K562 (cell line): ENCODE measurements around the gene CBX2. TPM values are rescaled to one million over a fixed set of nuclear protein-coding genes. Genes with fewer than 3 reads are reported as not detected.

Experiments used
- ARID3B ChIP-seq: fragments of 250-450 bp; sonication (Bioruptor Pico); IDR thresholded peaks from 2 replicates; pipeline ENCODE4 v1.4.0; 2020; ENCODE audit warnings: borderline replicate concordance
- CXXC5 ChIP-seq: fragments of 250-450 bp; sonication (Bioruptor Pico); IDR thresholded peaks from 2 replicates; pipeline ENCODE4 v1.8.0; 2022; ENCODE audit warnings: inconsistent platforms, mild to moderate bottlenecking, moderate library complexity
- ERF ChIP-seq: fragments of 450-650 bp; formaldehyde crosslinking; IDR thresholded peaks from 2 replicates; pipeline ENCODE4 v1.4.0; 2020; ENCODE audit warnings: mild to moderate bottlenecking, mixed read lengths
- MAX ChIP-seq: sonication (generic); formaldehyde crosslinking; IDR thresholded peaks from 2 replicates; pipeline ENCODE4 v1.9.0; 2022; ENCODE audit warnings: mild to moderate bottlenecking, missing genetic modification reagents
- MECOM ChIP-seq: fragments of 250-450 bp; sonication (Bioruptor Pico); IDR thresholded peaks from 2 replicates; pipeline ENCODE4 v1.8.0; 2022; ENCODE audit warnings: inconsistent platforms
- NCOA1 ChIP-seq: fragments of 450-650 bp; IDR thresholded peaks from 2 replicates; pipeline ENCODE4 v1.6.1; 2016; ENCODE audit warnings: low read depth
- POLR2A ChIP-seq: fragments of 450-650 bp; conservative IDR thresholded peaks from 2 replicates; pipeline ENCODE4 v1.6.1; 2016
- POLR2AphosphoS2 ChIP-seq: IDR thresholded peaks from 2 replicates; pipeline ENCODE4 v1.6.1; 2012; ENCODE audit warnings: low read length, improper control_type of control experiment
- PPARD ChIP-seq: fragments of 250-450 bp; sonication (Bioruptor Pico); IDR thresholded peaks from 2 replicates; pipeline ENCODE4 v1.8.0; 2022; ENCODE audit warnings: inconsistent platforms, mild to moderate bottlenecking, moderate library complexity
- PTTG1 ChIP-seq: fragments of 450-650 bp; IDR thresholded peaks from 2 replicates; pipeline ENCODE4 v1.6.1; 2016; ENCODE audit warnings: low read depth, mild to moderate bottlenecking, missing genetic modification characterization, missing compliant biosample characterization
- PYGO2 ChIP-seq: fragments of 450-650 bp; IDR thresholded peaks from 2 replicates; pipeline ENCODE4 v1.6.1; 2016; ENCODE audit warnings: mild to moderate bottlenecking, missing genetic modification characterization, moderate library complexity, missing compliant biosample characterization
- RAD51 ChIP-seq: fragments of 450-650 bp; IDR thresholded peaks from 2 replicates; pipeline ENCODE4 v1.7.1; 2016; ENCODE audit warnings: low read depth, mild to moderate bottlenecking, borderline replicate concordance
- RBM25 ChIP-seq: fragments of 200-400 bp; formaldehyde crosslinking; IDR thresholded peaks from 2 replicates; pipeline ENCODE4 v1.6.1; 2018; ENCODE audit warnings: low read length, low read depth, moderate library complexity; ENCODE audit not compliant: severe bottlenecking
- RCOR1 ChIP-seq, 2 experiments: IDR thresholded peaks; 2 replicates each; pipeline ENCODE4 v1.6.1; 2012; ENCODE audit warnings: low read depth in 2 of 2, low read length in 2 of 2, borderline replicate concordance in 1 of 2, improper control_type of control experiment in 1 of 2
- SMAD2 ChIP-seq: fragments of 150-350 bp; IDR thresholded peaks from 2 replicates; pipeline ENCODE4 v1.6.1; 2014; ENCODE audit warnings: low read depth, mild to moderate bottlenecking, low read length
- SNAPC5 ChIP-seq: fragments of 250-450 bp; sonication (Bioruptor Pico); IDR thresholded peaks from 2 replicates; pipeline ENCODE4 v1.8.0; 2021; ENCODE audit warnings: moderate library complexity, mild to moderate bottlenecking, inconsistent platforms
- SRF ChIP-seq, 2 experiments: fragments of 250-450, 450-650 bp in 1 of 2; sonication (Bioruptor Pico) in 1 of 2; sonication (generic) in 1 of 2; formaldehyde crosslinking; IDR thresholded peaks; 2 replicates each; pipeline versions ENCODE4 v1.5.0 to v1.5.1; 2020 to 2022; ENCODE audit warnings: mild to moderate bottlenecking in 1 of 2, missing genetic modification reagents in 1 of 2
- TAF15 ChIP-seq: fragments of 200-400 bp; formaldehyde crosslinking; IDR thresholded peaks from 2 replicates; pipeline ENCODE4 v1.6.1; 2017; ENCODE audit warnings: mild to moderate bottlenecking, low read depth, low read length, moderate library complexity
- TCFL5 ChIP-seq: fragments of 250-450 bp; sonication (Bioruptor Pico); conservative IDR thresholded peaks from 2 replicates; pipeline ENCODE4 v1.6.1; 2021; ENCODE audit warnings: mild to moderate bottlenecking, moderate library complexity, matching md5 sums
- ZC3H11A ChIP-seq: IDR thresholded peaks from 2 replicates; pipeline ENCODE4 v1.6.1; 2012; ENCODE audit warnings: low read depth, low read length, improper control_type of control experiment
- ZNF324 ChIP-seq: fragments of 250-450 bp; sonication (Bioruptor Pico); IDR thresholded peaks from 2 replicates; pipeline ENCODE4 v1.4.0; 2020; ENCODE audit warnings: mild to moderate bottlenecking
- ZNF561 ChIP-seq: fragments of 450-650 bp; formaldehyde crosslinking; conservative IDR thresholded peaks from 2 replicates; pipeline ENCODE4 v1.4.0; 2020; ENCODE audit warnings: mild to moderate bottlenecking, moderate library complexity
- ZNF639 ChIP-seq, 2 experiments: fragments of 200-800 bp in 1 of 2; sonication (Bioruptor generic) in 1 of 2; sonication (generic) in 1 of 2; formaldehyde crosslinking in 1 of 2; IDR thresholded peaks in 1 of 2; conservative IDR thresholded peaks in 1 of 2; 2 replicates each; pipeline versions ENCODE4 v1.5.0 to v1.6.1; 2016 to 2020; ENCODE audit warnings: missing compliant biosample characterization in 1 of 2, missing genetic modification characterization in 1 of 2, missing genetic modification reagents in 1 of 2
- ZNF830 ChIP-seq: fragments of 250-450 bp; sonication (Bioruptor Pico); IDR thresholded peaks from 2 replicates; pipeline ENCODE4 v1.5.0; 2021; ENCODE audit warnings: mild to moderate bottlenecking
- polyA plus RNA-seq, 8 experiments: library from polyadenylated mRNA; depleted of rRNA in 4 of 8; stranded (reverse) in 5 of 8; unstranded in 3 of 8; fragments of >200 nt; fragmentation: Nextera tagmentation in 2 of 8; fragmentation: Illumina TruSeq in 1 of 8; extraction: Ambion mirVana in 2 of 8; extraction: Trizol in 1 of 8; gene quantifications; 2 replicates each; pipeline versions ENCODE4 v1.2.1 to v1.2.3, GENCODE V29; 2011 to 2014; ENCODE audit warnings: inconsistent platforms in 1 of 8, missing spikeins in 1 of 8
- total RNA-seq, 7 experiments: library from RNA; depleted of rRNA in 6 of 7; stranded (reverse); fragments of >200 nt in 6 of 7; fragmentation: Illumina TruSeq in 2 of 7; extraction: Trizol in 2 of 7; gene quantifications; 2 replicates each; pipeline versions ENCODE4 v1.2.1 to v1.2.3, GENCODE V29; 2011 to 2021; ENCODE audit warnings: low replicate concordance in 1 of 7
- TF ChIP-seq, protein P1 (sequence below): fragments of 450-650 bp; formaldehyde crosslinking; IDR thresholded peaks from 2 replicates; pipeline ENCODE4 v1.4.0; 2020; ENCODE audit warnings: mild to moderate bottlenecking, moderate library complexity

CBX2 gene
- total and polyA plus RNA-seq, 9 of the 15 experiments (the other 6 are each of a cell fraction or from before 2014, with no cell fraction given): 0.66 to 26.9 (median 13.9) TPM

DNA sequence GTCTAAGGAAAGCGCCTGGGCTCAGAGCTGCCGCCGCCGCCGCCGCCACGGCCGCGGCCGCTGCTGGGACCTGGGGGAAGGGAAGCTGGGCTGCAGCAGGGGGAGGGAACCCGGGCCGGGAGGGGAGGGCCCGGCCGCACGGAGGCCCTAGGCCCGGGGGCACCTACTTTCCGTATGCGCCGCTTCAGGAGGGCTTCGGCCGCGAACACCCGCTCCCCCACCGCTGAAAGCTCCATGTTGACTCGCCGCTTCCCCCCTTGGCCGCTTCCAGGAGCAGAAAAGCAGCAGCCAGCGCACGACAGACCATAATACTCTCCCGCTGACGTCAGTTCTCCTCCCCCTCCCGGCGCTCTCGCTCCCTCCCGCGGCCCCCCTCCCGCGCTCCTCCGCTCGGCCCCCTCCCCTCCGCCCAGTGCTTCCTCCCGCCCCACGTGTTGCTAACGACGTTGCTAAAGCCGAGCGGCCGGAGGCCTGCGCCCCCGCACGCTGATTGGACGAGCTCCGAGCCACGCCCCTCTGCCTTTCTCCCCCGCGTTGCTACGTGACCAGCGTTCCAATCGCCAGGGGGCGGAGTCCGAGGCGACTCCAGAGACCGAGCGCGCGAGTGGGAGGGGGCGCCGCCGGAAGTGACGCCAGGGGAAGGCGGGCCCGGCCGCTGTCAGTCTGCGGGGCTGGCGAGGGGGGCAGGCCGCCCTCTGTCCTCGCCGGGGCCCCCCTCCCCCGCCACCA, 19.0 kb downstream of the CBX2 start, which contains the start of gene CBX8 (continued):
- peak; percentile 63; the same call in 1 of the 2 replicates for TF ChIP-seq MAX (CRISPR knock-in tag)
- no peak for TF ChIP-seq SMAD2
- TF ChIP-seq TCFL5 (CRISPR knock-in tag): no peak
- TF ChIP-seq, protein P1, sequence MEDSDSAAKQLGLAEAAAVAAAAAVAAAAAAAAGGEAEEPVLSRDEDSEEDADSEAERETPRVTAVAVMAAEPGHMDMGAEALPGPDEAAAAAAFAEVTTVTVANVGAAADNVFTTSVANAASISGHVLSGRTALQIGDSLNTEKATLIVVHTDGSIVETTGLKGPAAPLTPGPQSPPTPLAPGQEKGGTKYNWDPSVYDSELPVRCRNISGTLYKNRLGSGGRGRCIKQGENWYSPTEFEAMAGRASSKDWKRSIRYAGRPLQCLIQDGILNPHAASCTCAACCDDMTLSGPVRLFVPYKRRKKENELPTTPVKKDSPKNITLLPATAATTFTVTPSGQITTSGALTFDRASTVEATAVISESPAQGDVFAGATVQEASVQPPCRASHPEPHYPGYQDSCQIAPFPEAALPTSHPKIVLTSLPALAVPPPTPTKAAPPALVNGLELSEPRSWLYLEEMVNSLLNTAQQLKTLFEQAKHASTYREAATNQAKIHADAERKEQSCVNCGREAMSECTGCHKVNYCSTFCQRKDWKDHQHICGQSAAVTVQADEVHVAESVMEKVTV (CRISPR knock-in tag): no peak
- no peak for TF ChIP-seq TAF15
- TF ChIP-seq ZNF639 (CRISPR knock-in tag; conservative IDR thresholded peaks at IDR 0.05 in 1 of 2, IDR thresholded peaks at IDR 0.05 in 1 of 2): peak in 1 of 2 experiments; percentile 84; a peak in 2 of 4 replicates
- TF ChIP-seq RCOR1 (IDR thresholded peaks at IDR 0.05; ENCODE audit: borderline replicate concordance in 1 of 2, low read depth in 2 of 2, low read length in 2 of 2): no peak
- TF ChIP-seq ERF (CRISPR knock-in tag): no peak
- TF ChIP-seq NCOA1: no peak
- no peak for TF ChIP-seq PTTG1
- no peak for TF ChIP-seq SNAPC5
- TF ChIP-seq MECOM (CRISPR knock-in tag): no peak
- peak; percentile 57; the same call in 1 of the 2 replicates for TF ChIP-seq RAD51
- no peak for TF ChIP-seq PPARD (CRISPR knock-in tag)
- no peak for TF ChIP-seq ZNF830 (CRISPR knock-in tag)
- no peak for TF ChIP-seq ZNF561
- TF ChIP-seq PYGO2 (tag): no peak
- peak; percentile 80 for TF ChIP-seq POLR2A
- TF ChIP-seq POLR2AphosphoS2: no peak
- TF ChIP-seq CXXC5 (CRISPR knock-in tag): peak; percentile 87
- TF ChIP-seq SRF (CRISPR knock-in tag; IDR thresholded peaks at IDR 0.05): peak in 1 of 2 experiments; percentile 51; a peak in 1 of 4 replicates
- TF ChIP-seq ARID3B (CRISPR knock-in tag): no peak
- TF ChIP-seq RBM25: peak; percentile 96
- TF ChIP-seq ZNF324: no peak
- TF ChIP-seq ZC3H11A: no peak
